ENCODE measurements around the gene SFR1.
"Not testable (repeated sequence)": the region's sequence is repeated elsewhere in the genome, so short reads cannot be mapped to it uniquely, and the experiment has no call there.

The SFR1 gene

DNA sequence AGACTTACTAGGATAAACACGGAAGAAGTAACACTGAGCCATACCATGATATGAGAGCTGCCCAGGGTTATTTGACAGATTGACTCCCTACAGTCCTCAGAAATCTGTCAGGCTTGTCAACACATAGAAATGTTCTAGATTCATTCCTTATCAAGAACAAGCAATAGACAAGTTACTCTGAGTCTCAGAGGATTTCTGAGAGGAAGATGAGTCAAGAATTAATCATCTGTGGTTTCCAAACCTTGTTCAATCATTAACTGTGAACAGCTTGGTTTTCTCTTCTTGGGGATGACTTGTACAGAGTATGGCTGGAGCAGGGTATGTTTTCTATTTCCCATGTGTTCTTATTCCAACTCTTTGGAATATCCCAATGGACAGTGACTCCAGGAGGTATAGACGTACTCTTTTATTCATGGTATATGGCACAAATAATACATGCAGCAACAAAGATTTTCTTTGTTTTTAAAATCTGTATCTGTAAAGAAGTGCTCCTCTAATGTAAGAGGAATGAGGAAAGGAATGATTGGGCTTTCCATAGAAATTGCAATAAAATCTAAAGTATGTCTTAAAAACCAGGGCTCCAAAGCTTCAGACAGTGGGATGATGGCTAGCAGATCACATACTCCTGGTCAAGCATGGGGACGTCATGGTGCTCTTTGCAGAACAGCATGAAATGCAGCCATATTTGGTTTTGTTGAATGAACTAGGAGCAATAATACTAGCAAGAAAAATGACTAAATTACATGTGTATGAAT, 11.9 kb upstream of the SFR1 start:
- DNase-seq: no peak

DNA sequence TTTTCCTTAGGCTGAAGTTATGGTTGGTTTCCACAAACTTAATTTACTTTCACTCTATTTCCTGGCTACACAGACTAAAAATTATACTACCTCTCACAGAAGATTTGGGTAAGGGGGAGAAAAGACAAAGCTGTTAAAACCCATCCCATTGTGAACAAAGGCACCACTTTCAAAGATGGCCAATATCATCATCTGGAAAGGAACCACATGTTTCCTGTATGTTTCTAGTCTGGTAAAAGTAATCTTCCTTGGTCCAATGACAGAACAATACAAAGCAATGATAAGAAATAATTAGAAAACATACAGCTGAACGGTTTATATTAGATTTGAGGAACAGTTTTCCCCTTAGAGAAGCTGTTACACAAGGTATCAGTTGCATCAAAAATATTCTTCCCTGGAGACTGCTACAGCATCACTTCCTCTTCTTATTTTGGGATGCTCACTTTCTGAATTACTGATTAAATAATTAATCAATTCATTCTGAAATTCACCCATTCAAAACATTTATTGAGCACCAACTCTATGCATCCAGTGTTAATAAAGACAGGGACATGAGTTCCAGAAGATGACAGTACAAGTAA, 8.5 kb upstream of the SFR1 start:
- no peak for DNase-seq

DNA sequence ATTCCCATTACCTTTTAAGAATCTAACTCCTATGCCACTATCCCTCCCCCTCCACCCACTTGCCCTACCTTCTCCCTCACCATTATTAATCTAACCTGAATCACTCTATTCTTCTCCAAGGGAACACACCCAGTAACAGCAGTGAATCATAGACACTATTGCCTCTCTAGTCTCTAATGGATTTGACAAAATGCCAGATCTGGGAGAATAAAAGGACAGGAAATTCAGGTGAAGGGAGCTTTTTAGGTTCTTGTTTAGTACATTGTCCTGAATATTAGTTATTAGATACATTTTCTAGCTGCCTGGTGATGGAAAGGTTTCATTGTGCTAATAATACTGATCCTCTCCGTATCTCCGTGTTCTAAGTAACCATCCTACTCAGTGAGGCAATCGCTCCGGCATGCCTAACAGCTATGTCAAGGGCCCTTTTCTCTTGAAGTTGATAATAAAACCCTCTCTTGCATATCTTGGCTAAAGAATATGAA, 4.1 kb upstream of the SFR1 start:
- no peak for DNase-seq

DNA sequence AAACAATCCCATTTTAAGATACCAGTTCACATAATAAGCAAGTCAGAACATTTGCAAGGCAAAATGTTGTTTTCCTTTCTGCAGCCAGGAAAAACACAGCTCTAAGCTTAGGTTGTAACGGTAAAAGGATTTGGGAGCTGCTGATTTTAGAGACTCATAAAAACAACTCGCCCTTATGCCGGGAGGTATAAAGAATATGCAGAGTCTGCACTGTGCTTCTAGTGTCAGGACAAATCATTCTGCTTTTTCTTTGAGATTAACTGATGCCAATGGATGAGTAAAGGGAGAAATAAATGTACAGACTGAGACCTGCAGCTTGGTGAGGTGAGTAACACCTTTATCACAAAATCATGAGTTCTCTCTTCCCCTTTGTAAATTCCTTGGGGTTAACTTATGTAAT, 2.0 kb upstream of the SFR1 start:
- DNase-seq: no peak

DNA sequence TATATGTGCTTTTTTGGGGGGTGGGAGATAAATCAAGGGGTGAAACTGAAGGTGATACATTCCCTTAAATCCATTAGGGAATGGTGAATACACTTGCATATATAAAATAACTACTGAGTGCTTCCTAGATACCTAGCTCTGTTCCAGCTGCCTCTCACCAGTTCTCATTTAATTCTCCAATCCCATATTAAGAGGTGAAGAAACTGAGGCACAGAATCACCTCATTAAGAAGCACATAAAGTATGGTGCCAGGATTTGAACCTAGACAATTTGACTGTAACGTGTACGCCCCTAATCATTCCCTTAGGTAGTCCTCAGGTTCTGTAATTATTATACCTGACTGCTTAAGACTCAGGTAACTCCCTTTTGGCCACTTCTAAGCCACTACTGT, 1.5 kb upstream of the SFR1 start:
- no peak for DNase-seq

DNA sequence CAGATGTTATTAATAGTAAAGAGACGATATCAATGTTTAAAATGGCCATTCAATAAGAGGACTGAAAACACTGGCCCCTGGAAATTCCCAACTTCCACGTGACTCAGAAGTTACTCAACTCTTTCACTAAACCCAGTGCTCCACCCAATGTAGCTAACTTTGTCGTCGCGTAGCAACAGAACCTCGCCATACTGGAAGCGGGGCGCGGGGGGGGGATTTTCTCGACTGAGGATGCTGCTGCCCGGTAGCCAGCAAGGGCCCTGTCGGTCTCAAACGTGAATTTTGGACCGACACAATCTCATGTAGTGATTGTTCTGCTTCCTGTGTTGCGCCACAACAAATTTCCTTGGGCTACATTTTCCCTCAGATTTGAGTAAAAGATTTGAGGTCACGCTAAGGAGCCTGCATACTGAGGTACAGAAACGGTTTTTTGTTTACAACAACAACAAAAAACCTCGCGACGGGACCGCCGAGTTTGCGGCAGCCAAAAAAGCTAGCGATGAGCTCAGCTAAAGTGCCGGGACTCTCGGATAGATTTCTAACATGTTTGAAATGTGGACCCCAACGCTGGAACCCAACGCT, 977 bp upstream of the SFR1 start:
- peak; percentile 86 for DNase-seq

DNA sequence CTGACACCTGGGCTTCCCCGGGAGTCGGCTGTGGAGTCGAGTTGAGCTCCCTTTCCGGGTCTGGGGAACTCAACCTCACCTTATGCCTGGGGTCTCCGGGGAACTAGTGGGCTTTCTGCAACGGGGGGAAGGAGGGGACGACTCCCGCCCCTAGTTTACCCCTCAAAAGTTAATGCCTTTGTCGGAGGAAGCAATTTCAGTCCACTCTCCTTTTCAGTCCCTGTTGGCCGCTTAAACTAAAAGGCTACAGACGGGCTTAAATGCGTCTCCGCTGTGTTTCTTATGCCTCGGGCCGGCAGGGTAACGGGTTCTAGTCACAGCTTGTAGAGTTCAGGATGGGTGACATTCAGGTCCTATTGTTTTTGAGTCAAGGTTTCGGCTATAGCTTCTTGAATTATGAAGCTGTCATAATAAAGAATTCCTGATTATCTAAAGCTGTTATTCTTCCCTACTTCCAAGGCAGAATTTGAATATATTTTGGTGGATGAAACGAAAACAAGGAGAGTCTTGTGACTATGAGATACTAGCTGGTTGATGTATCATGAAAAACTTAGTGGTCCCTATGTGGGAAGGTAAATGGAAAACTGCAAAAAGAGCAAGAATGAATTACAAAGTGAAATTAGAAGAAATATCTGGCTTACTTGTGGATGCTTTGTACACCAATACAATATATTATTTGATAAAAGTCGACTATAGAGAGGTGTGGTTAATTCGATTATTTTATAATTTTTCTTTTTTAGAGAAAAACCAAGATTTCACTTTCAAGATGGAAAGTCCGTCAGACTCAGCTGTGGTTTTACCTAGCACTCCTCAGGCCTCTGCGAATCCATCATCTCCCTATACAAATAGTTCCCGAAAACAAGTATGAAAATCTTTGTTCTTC, 495 bp downstream of the SFR1 start:
- DNase-seq: no peak

DNA sequence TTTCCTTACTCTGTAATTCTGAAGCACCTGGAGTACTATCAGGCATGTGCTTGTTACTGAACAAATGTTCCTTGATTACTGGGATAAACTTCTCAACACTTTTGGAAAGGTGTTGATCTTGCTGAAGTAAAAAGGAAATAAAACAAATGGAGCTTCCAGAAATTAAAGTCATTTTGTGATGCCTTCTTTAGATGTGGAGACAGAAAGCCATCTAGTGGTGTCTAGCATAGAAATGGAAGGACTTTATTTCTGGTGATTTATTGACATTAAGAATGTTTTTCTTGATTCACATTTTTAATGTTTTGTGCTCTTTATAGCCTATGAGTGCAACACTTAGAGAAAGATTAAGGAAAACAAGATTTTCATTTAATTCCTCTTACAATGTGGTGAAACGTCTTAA, 1.4 kb downstream of the SFR1 start:
- DNase-seq: no peak

DNA sequence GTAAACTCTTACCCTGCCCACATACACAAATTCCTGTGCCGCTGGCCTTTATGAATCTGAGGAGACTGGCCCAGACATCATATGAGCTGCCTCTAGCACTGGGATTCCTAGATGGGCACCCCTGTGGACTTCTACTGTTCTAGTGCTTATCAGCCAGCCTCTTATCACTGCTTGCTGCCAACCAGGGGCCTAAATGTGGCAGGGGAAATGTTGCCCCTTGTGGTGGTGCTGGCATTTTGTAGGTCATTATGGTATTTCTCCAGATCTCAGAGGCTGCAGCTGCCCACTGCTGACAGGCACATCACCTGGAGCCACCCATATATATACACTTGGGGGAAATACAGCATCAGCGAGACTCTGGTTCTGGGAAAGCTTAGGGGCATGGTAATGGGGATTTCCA, 5.4 kb downstream of the SFR1 start:
- DNase-seq: peak; percentile 11

DNA sequence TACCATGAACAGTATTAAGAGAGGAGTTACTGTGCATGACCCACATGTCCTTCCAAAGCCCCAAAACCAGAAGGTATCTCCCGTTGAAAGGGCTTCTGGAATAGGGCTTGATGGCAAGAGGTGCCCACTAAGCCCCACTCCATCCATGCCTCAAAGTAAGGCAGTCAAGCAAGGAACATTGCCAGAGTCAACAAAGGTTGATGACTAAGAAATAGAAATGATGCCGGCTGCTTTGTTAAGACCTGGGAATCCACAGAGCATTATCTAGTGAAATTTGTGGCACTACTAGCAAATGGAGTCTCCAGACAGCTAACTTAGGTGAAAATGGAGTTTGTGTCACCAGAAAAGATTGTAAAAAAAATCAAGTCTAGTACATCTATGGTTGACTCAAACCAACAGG, 6.2 kb downstream of the SFR1 start:
- no peak for DNase-seq

DNA sequence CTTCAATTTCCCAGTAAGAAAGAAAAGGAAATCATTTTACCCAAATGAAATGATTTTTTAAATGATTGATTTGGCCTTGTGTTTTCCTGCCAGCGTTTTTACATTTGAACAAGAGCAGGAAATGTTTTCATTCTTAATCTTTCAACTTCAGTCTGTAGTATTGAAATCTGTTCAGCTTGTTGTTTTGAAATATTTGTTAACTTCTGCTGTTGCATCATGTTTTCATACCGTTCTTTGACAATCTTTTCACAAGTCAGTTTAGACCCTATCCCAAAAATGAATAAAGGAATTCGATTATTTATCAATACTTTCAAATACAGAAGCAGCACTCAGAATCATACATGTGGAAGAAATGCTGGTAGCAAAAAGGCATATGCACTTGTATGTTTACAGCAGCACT, 8.1 kb downstream of the SFR1 start:
- DNase-seq: no peak

DNA sequence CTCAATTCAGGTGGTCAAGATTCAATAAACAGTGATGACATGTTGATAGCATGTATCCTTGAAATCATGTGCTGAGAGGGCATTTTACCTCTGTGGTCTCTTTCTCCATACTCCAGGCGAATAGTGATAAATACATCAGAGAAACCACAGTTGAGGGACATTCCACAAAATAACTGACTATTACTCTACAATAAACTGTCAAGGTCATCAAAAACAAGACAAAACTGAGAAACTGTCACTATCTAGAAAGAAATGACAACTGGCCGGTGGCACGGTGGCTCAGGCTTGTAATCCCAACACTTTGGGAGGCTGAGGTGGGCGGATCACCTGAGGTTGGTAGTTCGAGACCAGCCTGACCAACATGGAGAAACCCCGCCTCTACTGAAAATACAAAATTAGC, 16.2 kb downstream of the SFR1 start:
- no peak for DNase-seq

DNA sequence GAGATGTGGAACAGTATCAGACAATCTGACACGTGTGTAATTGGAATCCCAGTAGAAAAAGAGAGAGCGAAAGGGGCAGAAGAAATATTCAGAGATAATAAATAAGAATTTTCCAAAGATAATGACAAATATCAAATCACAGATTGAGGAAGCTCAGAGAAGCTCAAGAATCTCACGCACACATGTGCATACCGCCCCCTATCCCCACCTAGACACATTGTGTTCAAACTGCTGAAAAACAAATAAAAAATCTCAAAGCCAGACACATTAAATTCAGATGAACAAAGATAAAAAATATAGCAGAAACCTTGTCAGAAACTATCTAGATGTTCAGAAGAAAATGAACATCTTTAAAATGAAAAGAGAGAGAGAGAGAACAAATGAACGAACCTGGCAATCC, 17.2 kb downstream of the SFR1 start:
- peak; percentile 41 for DNase-seq

DNA sequence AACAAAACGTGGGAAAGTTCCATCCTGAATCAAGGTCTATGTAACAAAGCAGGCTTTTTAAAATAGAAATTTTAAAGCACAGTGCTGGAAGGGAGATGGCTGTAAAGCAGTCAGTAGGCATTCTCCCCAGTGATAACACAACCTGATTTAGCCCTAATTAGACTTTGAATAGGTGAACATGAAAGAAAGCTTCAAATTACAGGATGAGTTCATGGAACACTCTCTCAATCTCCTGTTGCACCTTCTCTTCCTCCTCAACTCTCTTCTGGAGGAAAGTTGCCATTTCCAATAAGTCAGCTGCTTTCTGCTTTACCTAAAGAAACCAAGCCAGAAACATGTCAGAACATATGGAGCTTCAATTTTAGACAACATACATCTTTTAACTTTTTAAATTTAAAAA, 20.1 kb downstream of the SFR1 start:
- DNase-seq: no peak

DNA sequence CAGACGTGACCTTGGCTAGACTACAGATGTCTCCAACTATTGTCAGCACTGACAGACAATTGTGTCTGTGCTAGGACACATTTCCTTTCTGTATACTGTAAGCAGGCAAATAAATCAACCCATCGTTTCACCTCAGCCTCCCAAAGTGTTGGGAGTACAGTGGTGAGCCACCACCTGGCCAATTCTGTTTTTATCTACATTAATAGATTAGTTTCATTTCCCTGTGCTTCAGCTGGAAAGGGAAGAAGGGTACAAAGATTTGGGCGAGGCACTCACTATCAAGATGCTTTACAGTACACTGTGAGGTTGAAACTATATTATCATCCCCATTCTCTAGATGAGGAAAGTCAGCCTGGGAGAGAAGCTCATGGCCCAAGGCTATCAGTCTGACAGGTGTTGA, 21.9 kb downstream of the SFR1 start:
- DNase-seq: no peak

DNA sequence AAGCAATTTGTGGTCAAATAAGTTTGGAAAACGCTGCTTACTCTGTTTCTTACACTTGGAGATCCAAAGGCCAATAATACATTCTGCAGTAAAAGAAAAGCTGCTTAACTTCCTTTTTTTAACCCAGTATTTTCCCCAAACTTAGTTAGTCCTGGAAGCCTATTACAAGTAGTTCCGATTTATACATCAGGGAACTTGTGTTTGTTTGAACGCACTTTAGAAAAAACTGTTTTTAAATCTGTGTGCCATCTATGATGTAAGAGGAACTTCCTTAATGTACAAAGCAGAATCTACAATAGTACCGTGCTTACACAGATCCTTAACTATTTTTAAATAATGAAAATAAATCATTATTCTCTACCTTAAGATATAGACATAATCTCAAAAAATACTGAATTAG, 23.0 kb downstream of the SFR1 start:
- DNase-seq: no peak

DNA sequence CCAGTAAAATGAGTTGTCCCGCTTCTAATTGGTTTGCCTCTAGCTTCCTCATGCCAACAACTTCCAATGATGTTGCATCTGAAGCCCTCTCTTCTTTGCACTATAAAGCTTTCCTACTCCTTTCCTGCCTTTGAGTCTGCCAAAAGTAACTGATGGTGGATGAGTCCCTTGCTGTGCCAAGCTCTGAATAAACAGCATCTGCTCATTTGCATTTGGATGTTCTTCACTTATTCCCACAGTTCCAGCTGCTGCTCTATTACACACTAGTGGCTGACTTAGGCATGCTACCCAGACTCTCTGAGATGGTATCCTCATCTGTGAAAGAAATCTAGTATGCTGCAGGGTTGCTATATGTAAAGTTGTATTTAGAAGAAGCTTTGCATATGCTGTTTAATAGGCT, 24.9 kb downstream of the SFR1 start:
- DNase-seq: no peak

DNA sequence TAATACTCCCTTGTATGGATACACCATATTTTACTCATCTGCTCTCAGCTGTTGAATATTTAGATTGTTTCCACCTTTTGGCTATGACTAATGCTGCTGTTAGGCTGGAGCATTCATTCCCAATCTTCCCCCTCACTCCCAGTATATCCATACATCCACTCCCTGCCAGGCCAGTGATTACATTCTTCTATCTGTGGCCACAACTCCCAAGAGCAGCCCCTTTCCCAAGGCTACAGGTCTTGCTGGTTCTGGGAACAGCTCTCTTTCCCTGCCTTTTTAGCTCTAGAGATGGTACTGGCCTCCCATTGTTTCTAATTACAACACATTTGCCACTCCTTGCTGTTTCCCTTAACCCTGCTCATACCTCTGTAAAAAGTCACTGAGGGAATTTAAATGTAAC, 28.2 kb downstream of the SFR1 start:
- no peak for DNase-seq

DNA sequence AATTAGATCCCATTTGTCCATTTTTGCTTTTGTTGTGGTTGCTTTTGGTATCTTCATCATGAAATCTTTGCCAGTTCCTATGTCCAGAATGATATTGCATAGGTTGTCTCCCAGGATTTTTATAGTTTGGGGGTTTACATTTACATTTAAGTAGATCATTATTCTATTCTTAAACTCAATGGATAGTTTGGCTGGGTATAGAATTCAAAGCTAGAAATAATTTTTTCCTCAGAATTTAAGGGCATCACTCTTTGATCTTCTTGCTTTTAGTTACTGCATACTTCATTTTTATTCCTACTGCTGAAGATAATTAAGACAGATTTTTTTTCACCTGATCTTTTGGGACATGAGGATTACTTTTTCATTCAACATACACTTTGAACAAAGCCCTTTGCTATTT, 29.8 kb downstream of the SFR1 start:
- DNase-seq: no peak

DNA sequence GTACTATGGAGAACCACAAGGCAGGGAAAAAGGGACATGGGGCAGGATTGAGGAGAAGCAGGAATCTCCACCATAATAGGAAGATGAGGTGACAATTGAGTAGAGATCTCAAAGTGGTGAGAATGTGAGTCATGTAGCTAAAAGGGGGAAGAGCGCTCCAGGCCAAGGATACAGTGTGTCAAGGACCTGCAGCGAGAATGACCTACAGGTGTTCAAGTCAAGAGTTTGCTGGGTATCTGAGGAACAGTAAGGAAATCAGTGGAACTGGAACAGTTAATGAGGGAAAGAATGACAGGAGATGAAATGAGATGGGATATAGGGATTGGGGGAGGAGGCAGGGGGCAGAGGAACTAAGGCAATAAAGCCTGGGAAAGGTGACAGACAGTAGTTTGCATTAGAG, 33.6 kb downstream of the SFR1 start:
- DNase-seq: no peak

DNA sequence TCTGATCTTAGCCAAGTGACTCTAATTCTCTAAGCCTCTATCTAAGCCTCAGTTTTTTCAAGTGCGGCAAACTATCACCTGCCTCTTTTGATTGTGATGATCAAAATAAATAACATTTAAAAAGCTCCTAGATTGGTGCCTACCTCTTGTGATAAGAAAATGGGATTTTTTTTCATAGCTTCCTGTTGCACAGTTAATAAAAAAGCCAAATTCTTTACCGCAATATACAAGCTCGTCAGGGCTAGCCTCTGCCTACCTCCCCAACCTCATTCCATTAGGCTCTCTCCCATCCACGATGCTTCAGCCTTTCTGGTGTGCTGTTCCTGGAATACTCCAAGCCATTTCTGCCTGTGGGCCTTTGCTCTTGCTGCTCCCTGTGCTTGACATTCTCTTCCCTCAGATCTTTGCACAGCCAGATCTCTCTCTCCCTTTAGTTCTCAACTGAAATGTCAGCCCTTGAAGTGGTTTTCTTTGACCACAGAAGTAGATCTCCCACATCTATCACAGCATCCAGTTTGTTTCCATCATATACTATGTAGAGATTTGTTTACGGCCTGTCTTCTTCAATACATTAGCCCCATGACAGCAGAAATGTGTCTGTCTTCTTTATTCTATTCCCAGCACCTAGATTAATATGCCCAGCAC, 48.8 kb downstream of the SFR1 start:
- DNase-seq: peak; percentile 28

DNA sequence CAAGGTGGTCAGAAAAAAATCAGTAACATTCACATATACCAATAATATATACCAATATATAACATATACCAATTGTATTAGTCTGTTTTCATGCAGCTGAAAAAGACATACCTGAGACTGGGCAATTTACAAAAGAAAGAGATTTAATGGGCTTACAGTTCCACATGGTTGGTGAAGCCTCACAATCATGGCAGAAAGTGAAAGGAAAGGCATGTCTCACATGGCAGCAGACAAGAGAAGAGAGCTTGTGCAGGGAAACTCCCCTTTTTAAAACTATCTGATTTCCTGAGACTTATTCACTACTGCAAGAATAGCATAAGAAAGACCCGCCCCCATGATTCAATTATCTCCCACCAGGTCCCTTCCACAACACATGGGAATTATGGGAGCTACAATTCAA, 52.2 kb downstream of the SFR1 start:
- DNase-seq: not testable (repeated sequence)
